CD4-positive, alpha-beta memory T cell (primary cell): ENCODE measurements around the gene NTF3. TPM values are rescaled to one million over a fixed set of nuclear protein-coding genes. Genes with fewer than 3 reads are reported as not detected.
A peak's percentile ranks its signal among the peaks of the same experiment; 100 is the strongest.

Experiments
- CTCF ChIA-PET: fragments of 350-600 bp; sonication (Branson Sonifier 250); formaldehyde crosslinking; loops from one replicate; lab custom pipeline; 2021; ENCODE audit warnings: inconsistent platforms; ENCODE audit not compliant: partially characterized antibody; lab: Charles Lee
- POLR2A ChIA-PET: fragments of 350-600 bp; sonication (Branson Sonifier 250); formaldehyde crosslinking; loops from one replicate; lab custom pipeline; 2021; ENCODE audit not compliant: partially characterized antibody; lab: Charles Lee
- DNase-seq, 5 donors: peaks; one replicate each; pipeline versions ENCODE4 v3.0.0 to v3.0.0-alpha.2; 2020 to 2022; ENCODE audit warnings: mixed read lengths in 1 of 5
- H3K27ac ChIP-seq: one replicate; pipeline ENCODE4 v1.7.0; 2013; ENCODE audit warnings: low read depth, low read length
- H3K27me3 ChIP-seq: 2 replicates; pipeline ENCODE4 v1.7.0; 2013; ENCODE audit warnings: mild to moderate bottlenecking, low read length, moderate library complexity; ENCODE audit not compliant: insufficient read depth
- H3K36me3 ChIP-seq: 2 replicates; pipeline ENCODE4 v1.7.0; 2013; ENCODE audit warnings: mild to moderate bottlenecking, low read length, moderate library complexity; ENCODE audit not compliant: insufficient read depth
- H3K4me1 ChIP-seq: 2 replicates; pipeline ENCODE4 v1.7.0; 2013; ENCODE audit warnings: mild to moderate bottlenecking, low read length, moderate library complexity; ENCODE audit not compliant: insufficient read depth
- H3K4me3 ChIP-seq, 2 donors: one replicate each; pipeline ENCODE4 v1.7.0; 2013; ENCODE audit warnings: low read length in 2 of 2, mild to moderate bottlenecking in 1 of 2
- H3K9me3 ChIP-seq, 2 donors: one replicate each; pipeline ENCODE4 v1.7.0; 2013; ENCODE audit warnings: low read length in 2 of 2, control low read depth in 1 of 2; ENCODE audit not compliant: control insufficient read depth in 1 of 2
- H3K27ac Mint-ChIP-seq, 7 donors: one replicate each; pipeline ENCODE4 v1.8.0; 2020 to 2021; ENCODE audit warnings: mixed read lengths in 7 of 7, mild to moderate bottlenecking in 6 of 7, inconsistent platforms in 3 of 7, moderate library complexity in 3 of 7
- H3K27me3 Mint-ChIP-seq, 2 donors: one replicate each; pipeline ENCODE4 v1.8.0; 2020 to 2021; ENCODE audit warnings: mixed read lengths in 2 of 2
- H3K36me3 Mint-ChIP-seq, 2 donors: one replicate each; pipeline ENCODE4 v1.8.0; 2020 to 2021; ENCODE audit warnings: mixed read lengths in 2 of 2, inconsistent platforms in 1 of 2, mild to moderate bottlenecking in 1 of 2
- H3K4me1 Mint-ChIP-seq, 4 donors: one replicate each; pipeline ENCODE4 v1.8.0; 2020 to 2021; ENCODE audit warnings: mixed read lengths in 4 of 4, mild to moderate bottlenecking in 1 of 4
- H3K4me3 Mint-ChIP-seq, 8 donors: one replicate each; pipeline ENCODE4 v1.8.0; 2020 to 2021; ENCODE audit warnings: mixed read lengths in 8 of 8, mild to moderate bottlenecking in 7 of 8, moderate library complexity in 6 of 8, inconsistent platforms in 3 of 8
- H3K9me3 Mint-ChIP-seq, 8 donors: one replicate each; pipeline ENCODE4 v1.8.0; 2020 to 2021; ENCODE audit warnings: mixed read lengths in 8 of 8, mild to moderate bottlenecking in 5 of 8, inconsistent platforms in 3 of 8, moderate library complexity in 1 of 8
- intact Hi-C: fragments of 100-400 bp; cut with micrococcal nuclease; formaldehyde crosslinking; loops from one replicate; pipeline ENCODE4 v1.15.1; 2023
- polyA plus RNA-seq, 2 donors: library from polyadenylated mRNA; unstranded; fragments of 300-500 nt; fragmentation: Illumina TruSeq; gene quantifications; one replicate each; pipeline ENCODE4 v1.2.3, GENCODE V29; 2021
- total RNA-seq, 2 experiments: library from RNA; stranded (reverse); gene quantifications; one replicate each; pipeline ENCODE4 v1.2.3, GENCODE V29; 2021

The NTF3 gene
- total and polyA plus RNA-seq, 4 experiments from 2014 or later: not detected

DNA sequence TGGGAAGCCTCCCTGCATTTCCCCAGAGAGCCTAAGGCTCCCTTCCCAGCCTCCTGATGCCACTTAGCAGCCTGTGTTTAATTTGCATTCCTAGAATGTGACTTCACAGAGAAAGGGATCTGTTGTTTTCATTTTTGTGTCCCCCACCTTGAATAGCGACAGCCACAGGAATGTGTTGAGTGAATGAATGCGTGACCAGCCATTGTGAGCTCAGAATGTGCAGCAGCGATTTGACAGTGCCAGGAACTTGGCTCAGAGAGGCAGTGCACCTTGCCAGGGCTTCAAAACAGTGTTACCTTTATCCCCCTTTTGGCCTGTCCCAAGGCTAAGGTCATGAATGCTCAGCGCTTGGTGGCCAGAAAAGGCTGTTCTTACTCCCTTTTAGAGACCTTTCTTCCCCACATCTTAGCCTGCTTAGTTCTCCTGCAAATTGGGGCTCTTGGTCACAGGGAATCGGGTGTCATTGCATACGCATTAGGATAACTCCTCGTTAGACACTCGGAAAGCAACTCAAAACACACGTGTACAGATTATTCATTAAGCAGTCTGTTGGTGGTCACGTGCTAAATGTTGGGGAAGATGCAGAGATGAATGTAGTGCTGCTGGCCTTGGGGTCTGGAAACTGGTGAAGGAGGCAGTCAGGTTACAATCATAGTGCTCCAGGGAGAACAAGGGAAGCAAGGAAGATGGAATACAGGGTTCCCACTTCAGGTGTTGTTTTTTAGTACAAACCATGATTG, 9.8 kb downstream of the NTF3 start:
- no peak overlapping the region for H3K27ac ChIP-seq
- no peaks in the 10 kb centered on the region for H3K4me1 Mint-ChIP-seq
- POLR2A ChIA-PET: no interaction called here

GRCh38 chr12:5442251-5443006, 10.5 kb downstream of the NTF3 start:
- no peak overlapping the region for H3K27ac ChIP-seq
- no peaks in the 10 kb centered on the region for H3K4me1 ChIP-seq
- CTCF ChIA-PET: no interaction called here
- Mint-ChIP-seq H3K27ac (no peak overlapping the region), H3K27me3 (peaks cover 5 to 11% of the 10 kb centered on the region in 2 donors), H3K9me3 (peaks cover 0 to 2% (median 0%) of the 10 kb centered on the region in 8 donors), H3K4me3 (no peak overlapping the region), H3K4me1 (no peaks in the 10 kb centered on the region), H3K36me3 (no peaks in the 10 kb centered on the region)
- DNase-seq: no peak
- intact Hi-C loops: no loop called here
- no peaks in the 10 kb centered on the region for H3K9me3 ChIP-seq
- no peaks in the 10 kb centered on the region for H3K36me3 ChIP-seq
- H3K4me3 ChIP-seq: no peak overlapping the region
- POLR2A ChIA-PET: no interaction called here
- H3K27me3 ChIP-seq: no peaks in the 10 kb centered on the region

More for the DNA sequence above, 9.8 kb downstream of the NTF3 start:
- CTCF ChIA-PET: no interaction called here
- Histone ChIP-seq H3K4me3 (no peak overlapping the region), H3K36me3 (no peaks in the 10 kb centered on the region), H3K4me1 (no peaks in the 10 kb centered on the region), H3K9me3 (no peaks in the 10 kb centered on the region), H3K27me3 (no peaks in the 10 kb centered on the region)
- Mint-ChIP-seq H3K4me3 (no peak overlapping the region), H3K27ac (no peak overlapping the region), H3K36me3 (no peaks in the 10 kb centered on the region), H3K9me3 (peaks cover 0 to 2% (median 0%) of the 10 kb centered on the region in 8 donors), H3K27me3 (peaks cover 13% of the 10 kb centered on the region in 2 donors)
- intact Hi-C loops: no loop called here
- DNase-seq: no peak

GRCh38 chr12:5444520-5444919, 12.6 kb downstream of the NTF3 start:
- H3K4me1 ChIP-seq: no peaks in the 10 kb centered on the region
- Mint-ChIP-seq H3K27me3 (peaks cover 7% of the 10 kb centered on the region in 2 donors), H3K4me1 (no peaks in the 10 kb centered on the region), H3K36me3 (no peaks in the 10 kb centered on the region), H3K9me3 (peaks cover 0 to 2% (median 0%) of the 10 kb centered on the region in 8 donors), H3K27ac (no peak overlapping the region), H3K4me3 (peak overlapping the region in 1 of 8 donors; percentile 24)
- no peak overlapping the region for H3K4me3 ChIP-seq
- no peaks in the 10 kb centered on the region for H3K9me3 ChIP-seq
- CTCF ChIA-PET: no interaction called here
- POLR2A ChIA-PET: no interaction called here
- intact Hi-C loops: no loop called here
- no peaks in the 10 kb centered on the region for H3K27me3 ChIP-seq
- no peak overlapping the region for H3K27ac ChIP-seq
- H3K36me3 ChIP-seq: no peaks in the 10 kb centered on the region
- DNase-seq: no peak

- intact Hi-C loops: no loop called here
Observed at GRCh38 chr12:5447320-5447719, 15.4 kb downstream of the NTF3 start.

DNA sequence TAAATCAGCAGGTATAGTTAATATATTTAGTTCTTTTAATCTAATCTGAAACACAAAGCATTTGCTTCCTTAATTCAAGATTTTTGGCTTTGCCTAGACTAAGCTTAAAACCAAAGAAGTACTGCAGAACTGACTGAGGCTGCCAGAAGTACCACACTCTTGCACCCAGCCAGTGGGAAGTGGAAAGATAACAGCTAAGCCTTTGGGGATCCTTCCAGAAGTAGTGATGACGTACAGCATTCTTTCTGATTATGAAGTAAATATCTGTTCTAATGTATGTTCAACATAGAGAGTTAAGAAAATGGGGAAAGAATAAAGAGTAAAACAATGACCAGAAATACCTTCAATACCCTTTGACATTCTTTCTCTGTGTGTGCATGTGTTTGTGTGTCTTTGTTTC, 19.3 kb downstream of the NTF3 start:
- Mint-ChIP-seq H3K27ac (no peak overlapping the region), H3K36me3 (no peaks in the 10 kb centered on the region), H3K9me3 (no peaks in the 10 kb centered on the region), H3K27me3 (peaks cover 2 to 7% of the 10 kb centered on the region in 2 donors), H3K4me3 (no peak overlapping the region), H3K4me1 (peaks cover 0 to 1% (median 0%) of the 10 kb centered on the region in 4 donors)
- Histone ChIP-seq H3K36me3 (no peaks in the 10 kb centered on the region), H3K4me3 (no peak overlapping the region), H3K27me3 (no peaks in the 10 kb centered on the region), H3K4me1 (no peaks in the 10 kb centered on the region), H3K9me3 (no peaks in the 10 kb centered on the region), H3K27ac (no peak overlapping the region)
- ChIA-PET POLR2A (no interaction called here), CTCF (no interaction called here)
- no peak for DNase-seq
- intact Hi-C loops: no loop called here

More at GRCh38 chr12:5447320-5447719, 15.4 kb downstream of the NTF3 start:
- Histone ChIP-seq H3K27me3 (no peaks in the 10 kb centered on the region), H3K4me1 (no peaks in the 10 kb centered on the region), H3K36me3 (no peaks in the 10 kb centered on the region), H3K27ac (no peak overlapping the region), H3K4me3 (no peak overlapping the region), H3K9me3 (no peaks in the 10 kb centered on the region)
- Mint-ChIP-seq H3K27me3 (peaks cover 4 to 8% of the 10 kb centered on the region in 2 donors), H3K27ac (no peak overlapping the region), H3K36me3 (no peaks in the 10 kb centered on the region), H3K9me3 (no peaks in the 10 kb centered on the region), H3K4me3 (no peak overlapping the region), H3K4me1 (peaks cover 0 to 1% (median 0%) of the 10 kb centered on the region in 4 donors)
- POLR2A ChIA-PET: no interaction called here
- no peak for DNase-seq
- CTCF ChIA-PET: no interaction called here

DNA sequence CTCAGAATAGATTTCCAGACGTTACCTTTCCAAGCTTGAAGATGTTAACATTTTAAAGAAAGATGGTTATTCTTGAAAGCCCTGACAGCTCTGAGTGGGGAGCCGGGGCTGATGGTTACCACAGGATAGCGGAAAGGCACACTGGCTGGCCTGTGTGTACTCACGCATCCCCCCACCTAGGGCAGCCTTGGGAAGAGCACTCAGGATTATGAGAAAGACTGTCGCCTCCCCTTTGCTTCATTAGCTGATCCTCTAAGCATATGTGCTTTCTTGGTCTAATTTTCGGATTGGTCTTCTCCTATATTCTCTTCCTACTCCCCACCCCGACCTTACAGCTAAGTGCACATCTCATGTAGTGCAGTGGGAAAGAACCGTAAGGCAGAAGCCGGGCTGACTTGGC, 20.7 kb downstream of the NTF3 start:
- Histone ChIP-seq H3K4me1 (peaks cover 4% of the 10 kb centered on the region), H3K36me3 (no peaks in the 10 kb centered on the region), H3K27me3 (no peaks in the 10 kb centered on the region), H3K27ac (no peak overlapping the region), H3K4me3 (no peak overlapping the region), H3K9me3 (no peaks in the 10 kb centered on the region)
- Mint-ChIP-seq H3K9me3 (no peaks in the 10 kb centered on the region), H3K27me3 (peaks cover 2 to 7% of the 10 kb centered on the region in 2 donors), H3K4me1 (peaks cover 0 to 8% (median 6%) of the 10 kb centered on the region in 4 donors), H3K27ac (no peak overlapping the region), H3K4me3 (no peak overlapping the region), H3K36me3 (no peaks in the 10 kb centered on the region)
- intact Hi-C loops: no loop called here
- ChIA-PET CTCF (no interaction called here), POLR2A (no interaction called here)
- no peak for DNase-seq

GRCh38 chr12:5453466-5453865, 21.6 kb downstream of the NTF3 start:
- CTCF ChIA-PET: no interaction called here
- H3K9me3 Mint-ChIP-seq: no peaks in the 10 kb centered on the region
- Histone ChIP-seq H3K9me3 (no peaks in the 10 kb centered on the region), H3K4me3 (no peak overlapping the region), H3K4me1 (peaks cover 4% of the 10 kb centered on the region), H3K27ac (no peak overlapping the region), H3K36me3 (no peaks in the 10 kb centered on the region), H3K27me3 (no peaks in the 10 kb centered on the region)
- H3K4me3 Mint-ChIP-seq: no peak overlapping the region
- no peak overlapping the region for H3K27ac Mint-ChIP-seq
- H3K27me3 Mint-ChIP-seq: peaks cover 2 to 7% of the 10 kb centered on the region in 2 donors
- H3K36me3 Mint-ChIP-seq: no peaks in the 10 kb centered on the region
- intact Hi-C loops: no loop called here
- peaks cover 0 to 8% (median 6%) of the 10 kb centered on the region in 4 donors for H3K4me1 Mint-ChIP-seq
- POLR2A ChIA-PET: no interaction called here
- no peak for DNase-seq
